GM18858 (cell line): ENCODE measurements around the gene SAMD13.

Experiments used
- ATAC-seq: cut with Tn5 transposase; IDR thresholded peaks from one replicate; pipeline ENCODE4 v1.9.1; 2021; ENCODE audit not compliant: unreplicated experiment

Gene SAMD13

DNA sequence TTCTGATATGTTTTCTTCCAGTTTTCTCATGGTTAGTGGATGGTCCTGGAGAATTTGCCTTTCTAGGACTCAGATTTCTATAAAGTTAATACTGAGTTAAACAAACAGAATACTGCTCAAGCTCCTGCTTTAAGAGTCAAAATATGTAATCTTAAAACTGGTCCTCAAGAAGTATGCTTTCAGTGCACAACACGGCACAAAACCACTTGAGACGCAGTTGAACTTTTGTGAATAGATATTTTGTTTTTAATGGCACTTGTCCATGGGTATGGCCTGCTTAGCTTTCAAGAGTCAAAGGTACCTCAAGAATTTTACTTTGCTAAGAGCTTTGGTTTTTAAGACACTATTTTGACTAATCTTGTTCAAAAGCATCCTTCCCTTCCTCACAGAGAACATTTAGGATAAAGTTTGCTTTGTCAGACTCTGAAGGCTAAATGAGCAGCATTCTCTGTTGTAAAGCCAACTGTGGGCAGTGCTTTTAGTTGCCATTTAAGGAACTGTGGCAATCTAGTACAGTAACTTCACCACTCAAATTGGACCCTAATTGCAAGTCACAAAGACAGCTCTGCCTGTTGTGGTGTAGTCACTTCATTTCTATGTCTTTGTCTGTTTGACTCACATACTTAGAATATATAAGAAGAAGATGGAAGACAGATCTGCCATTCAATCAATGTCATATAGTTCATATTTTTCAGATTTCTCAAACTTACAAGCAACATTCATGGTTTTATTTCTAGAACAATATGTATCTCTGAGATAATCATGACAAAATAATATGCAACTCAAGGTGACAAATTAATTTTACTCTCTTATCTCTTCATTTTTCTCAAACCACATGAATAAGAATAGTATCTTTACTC lies 28.8 kb downstream of the SAMD13 start:
- ATAC-seq: no peak

DNA sequence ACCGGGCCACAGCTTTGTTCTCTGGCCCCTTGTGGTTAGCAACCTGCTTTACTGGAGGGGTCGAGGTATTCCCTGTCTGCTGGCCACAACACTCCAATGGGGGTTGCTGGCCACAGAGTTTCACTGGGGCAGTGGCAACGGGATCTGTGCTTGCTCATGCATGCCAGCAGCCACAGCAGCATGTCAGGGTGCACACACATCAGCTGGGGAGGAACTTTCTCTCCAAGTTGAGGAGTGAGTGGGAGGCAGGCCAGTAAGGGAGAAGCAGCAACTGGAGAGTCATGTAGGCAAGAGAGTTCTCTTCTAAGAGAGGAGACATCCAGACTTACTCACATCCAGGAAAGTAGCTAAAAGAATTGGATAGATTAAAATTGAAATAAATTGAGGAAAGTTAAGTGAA lies 38.0 kb downstream of the SAMD13 start:
- ATAC-seq: no peak

DNA sequence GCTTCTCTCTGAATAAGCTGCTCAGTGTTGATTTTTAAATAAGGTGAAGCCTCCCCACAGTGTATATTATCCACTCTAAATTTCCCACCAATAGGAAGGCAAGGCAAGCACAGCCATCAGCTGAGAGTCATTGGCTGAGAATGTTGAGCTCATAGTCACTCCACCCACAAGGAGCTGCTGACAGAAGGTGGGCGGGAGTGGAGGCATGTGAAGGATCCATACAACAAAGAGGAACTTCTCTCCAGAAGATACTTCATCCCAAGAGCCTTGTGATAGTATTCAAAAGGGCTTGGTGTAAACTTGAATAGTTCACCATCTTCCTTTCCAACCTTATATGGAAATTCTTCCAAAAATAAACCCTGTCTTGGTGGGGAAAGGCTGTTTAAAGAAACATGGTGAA lies 42.8 kb downstream of the SAMD13 start:
- ATAC-seq: no peak

DNA sequence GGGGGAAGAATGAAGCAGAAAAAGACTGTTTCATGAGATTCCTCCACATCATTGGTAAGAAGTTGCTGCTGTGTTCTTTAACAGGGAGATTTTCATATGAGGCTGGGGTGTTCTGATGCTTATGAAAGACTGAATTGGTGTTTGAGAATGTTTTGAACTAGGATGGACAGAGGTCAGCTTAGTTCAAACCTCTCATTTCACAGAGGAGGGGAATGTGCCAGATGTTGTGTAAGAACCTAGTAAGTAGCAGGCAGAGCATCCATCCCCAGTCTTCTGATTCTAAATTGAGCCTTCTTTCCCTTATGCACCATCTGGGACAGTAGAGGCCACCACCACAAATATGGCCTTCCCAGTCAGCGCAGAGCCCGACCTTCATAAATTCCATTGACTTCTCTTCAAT lies 43.7 kb downstream of the SAMD13 start:
- no peak for ATAC-seq

DNA sequence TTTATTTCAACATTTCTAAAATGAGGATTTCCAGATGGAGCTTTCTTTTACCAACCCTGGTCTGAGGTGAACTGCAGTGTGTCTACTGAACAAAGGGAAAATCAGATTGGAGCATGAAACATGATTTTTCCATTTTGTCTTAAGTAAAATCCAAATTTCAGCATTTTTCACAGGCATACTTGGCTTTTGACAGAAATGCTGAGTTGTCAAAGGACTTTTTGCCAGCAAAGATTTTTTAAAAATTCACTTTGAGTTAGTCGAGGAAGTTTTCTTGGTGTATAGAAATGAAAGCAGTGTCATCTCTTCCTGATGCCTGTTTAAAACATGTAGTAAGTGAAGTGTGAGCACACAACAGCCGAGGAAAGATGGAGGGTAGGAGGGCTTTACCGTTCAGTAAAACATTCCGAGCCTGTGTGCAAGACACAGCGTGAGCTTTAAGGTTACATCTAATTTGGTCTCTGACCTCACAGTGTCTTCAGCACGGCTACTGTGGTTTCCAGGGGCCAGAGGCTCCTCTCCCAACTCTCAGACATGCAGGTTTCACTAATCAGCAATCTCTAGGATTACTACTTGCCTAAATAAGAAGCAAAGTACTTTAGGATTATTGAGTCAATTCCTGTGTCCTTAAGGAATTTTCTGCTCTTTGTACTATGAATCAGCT lies 45.9 kb downstream of the SAMD13 start:
- ATAC-seq: no peak

DNA sequence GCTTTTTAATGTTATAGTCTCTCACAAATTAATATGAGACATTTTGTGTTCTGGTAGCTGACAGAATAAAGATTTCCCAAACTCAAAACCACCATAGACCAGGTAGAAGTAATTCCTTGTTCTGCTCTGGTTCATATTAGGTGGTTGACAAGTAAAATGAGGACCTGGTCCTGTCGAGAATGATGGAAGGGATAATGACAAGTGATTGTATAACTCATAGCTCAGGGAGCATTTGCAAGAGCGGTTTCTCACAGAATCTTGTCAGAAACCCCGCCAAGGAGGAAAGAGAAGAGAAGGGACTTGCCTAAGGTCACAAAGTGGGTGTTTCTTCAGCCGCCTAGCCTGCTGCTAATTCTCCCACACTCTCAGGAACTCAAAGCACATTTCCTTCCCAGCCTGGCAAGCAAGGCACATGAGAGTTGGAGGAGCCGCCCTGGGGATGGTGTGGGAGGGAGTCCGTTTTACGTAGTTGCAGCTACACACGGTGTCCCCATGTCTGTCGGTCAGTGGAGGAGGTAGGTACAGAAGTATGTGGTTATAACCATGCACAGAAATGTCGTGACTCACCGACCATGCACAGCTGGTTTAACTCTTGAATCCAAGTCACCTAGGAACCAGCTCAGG lies 46.5 kb downstream of the SAMD13 start:
- ATAC-seq: no peak

DNA sequence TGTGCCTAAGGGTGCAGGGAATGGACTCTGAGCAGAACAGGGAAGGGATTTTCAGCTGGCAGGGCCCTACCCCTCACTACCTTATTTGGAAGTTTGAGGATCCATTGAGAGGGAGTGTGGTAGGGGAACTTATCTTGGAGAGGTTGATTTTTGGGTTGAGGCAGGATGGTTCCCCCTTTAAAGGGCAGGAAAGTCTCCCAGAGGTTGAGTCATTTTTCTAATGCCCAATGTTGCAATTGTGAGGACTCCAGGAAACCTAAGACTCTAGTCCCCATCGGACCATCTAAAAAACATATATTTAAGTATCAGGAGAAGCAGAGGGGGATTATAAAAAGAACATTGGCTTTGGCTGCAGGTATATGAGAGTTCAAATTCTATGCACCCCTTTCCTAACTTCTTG lies 47.3 kb downstream of the SAMD13 start:
- ATAC-seq: no peak

DNA sequence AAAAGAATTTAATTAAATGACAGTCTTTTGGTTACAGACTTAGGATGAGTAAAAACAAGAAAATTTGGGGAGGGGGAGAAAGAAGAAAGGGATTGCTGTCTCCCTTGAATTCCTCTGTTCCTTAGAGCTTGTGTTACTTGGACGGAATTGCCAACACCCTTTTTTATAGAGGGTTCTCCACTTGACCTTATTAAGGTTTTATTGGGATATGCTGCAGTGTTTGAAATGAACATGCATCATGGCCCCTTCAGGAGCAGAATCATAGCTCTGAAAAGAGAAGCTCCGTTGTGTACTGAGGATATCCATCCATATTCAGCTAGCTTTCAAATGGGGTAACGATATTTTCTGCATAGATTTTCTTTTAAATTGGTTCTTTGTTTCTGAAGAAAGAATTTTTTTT lies 48.6 kb downstream of the SAMD13 start:
- ATAC-seq: no peak

DNA sequence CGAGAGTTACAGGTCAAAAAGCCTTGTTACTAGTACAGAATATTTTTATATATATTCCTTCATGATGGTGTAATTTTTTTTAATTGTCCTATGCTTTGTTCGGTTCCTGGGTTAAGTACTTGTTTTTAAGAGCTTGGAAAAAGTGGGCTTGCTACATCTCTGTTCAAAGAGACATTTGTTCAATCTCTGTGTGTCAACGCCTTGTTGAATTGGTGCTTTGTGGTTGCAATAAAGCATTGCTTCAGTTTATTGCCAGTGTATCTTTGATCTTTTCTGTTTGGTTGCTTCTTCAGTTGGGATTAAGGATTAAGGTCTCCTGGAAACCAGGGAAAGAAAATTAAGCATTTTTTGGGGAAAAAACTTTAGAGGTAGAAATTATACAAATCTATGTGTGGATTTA lies 49.0 kb downstream of the SAMD13 start:
- ATAC-seq: no peak

DNA sequence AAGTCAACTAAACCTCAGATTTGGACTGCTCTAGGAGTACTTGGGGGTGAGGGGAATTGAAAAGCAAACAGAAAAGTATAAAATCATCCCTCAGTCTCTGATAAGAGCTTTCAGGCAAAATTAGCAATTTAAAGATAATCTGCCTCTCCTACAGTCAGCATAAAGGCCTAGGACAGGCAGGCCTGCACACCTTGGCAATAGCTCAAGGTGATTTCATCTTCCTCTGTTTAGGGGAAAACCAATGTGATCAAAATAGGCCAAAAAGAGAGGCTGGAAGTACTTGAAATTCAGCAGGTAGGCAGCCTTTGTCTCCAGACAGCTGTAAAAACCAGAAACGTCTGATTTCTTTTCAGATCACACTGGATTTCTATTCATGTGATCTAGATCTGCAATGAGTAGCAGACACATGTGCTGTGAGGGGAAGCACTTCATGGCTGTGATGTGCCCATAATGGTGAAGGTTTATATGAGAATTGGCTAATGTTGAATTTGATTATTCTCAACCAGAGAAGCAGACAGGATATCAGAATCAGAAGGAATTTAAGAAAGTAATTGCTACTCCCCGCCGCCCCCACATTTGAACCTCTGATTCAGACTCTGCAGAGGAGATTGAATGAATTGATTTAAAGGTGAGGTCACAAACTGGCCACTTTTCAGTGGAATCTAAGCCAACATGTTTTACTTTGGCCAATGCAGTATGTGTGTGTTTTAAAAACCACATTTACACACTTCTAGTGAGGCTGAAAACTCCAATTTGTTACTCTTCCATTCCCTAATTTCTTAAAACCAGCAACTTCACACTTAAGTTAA lies 51.0 kb downstream of the SAMD13 start:
- ATAC-seq: no peak

DNA sequence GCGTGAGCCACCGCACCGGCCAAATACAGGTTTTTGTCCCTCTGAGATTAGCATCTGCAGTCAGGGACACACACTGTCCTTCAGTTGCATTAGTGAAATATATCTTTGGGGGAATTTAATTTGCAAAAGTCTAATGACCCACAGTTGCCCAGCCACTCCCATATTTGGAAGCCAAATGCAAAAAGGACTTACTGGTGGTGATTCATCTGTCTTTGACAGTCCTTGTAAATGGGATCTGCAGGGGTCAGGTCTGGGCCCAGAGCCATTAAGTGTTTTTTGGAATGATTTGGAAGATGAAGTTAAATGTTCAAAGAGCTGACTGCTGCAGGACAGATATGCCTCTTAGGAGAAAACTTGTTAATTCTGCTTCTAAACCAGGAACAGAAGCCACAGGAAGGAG lies 52.2 kb downstream of the SAMD13 start:
- ATAC-seq: no peak

DNA sequence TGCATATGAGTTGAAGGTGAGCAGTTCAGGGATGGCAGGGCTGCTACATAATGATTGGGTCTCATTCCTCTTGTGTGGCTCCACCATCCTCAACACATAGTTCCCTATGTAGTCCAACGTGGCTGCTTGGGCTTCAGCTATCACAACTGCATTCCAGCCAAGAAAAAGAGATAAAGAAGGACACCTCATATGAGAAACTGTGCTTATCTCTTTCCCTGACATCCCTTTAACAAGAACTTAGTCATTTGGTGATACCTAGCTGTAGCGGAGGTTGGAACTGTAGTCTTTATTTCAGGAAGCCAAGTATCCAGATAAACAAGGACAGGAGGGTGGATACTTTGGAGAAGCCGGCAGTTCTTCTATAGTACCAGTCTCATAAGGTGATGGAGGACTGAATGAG lies 54.0 kb downstream of the SAMD13 start:
- ATAC-seq: no peak

DNA sequence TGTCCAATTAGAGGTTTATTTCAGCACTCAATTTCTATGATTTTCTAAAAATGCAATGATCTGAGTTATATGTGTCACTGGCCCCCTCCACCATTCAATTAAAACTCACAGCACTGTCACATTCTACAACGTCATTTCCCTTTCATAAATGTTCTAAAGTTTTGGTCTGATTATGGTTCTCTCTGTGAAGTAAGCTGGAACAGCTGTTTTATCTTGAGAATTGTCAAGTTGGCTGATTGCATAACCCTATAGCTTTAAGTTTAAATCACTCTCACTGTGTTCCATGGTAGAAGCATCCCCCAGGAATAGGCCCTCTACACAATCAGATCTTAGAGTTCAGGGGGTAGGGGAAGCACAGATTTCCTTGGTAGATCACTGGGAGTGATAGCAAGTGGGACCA lies 55.4 kb downstream of the SAMD13 start:
- ATAC-seq: no peak

DNA sequence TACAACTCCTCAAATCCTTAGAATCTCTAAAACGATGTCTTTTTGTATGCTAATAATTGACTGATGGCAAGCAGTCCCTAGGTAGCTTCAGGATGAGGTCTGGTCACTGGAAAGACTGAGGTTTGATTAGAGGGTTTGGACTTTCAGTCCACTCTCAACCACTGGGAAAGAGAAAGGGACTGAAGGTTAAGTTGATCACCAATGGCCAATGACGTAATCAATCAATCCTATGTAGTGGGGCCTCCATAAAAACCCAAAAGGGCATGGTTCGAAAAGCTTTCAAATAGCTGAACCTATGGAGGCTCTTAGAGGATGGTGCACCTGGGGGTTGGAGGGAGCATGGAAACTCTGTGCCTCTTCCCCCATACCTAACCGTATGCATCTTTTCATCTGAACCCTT lies 57.2 kb downstream of the SAMD13 start:
- no peak for ATAC-seq

DNA sequence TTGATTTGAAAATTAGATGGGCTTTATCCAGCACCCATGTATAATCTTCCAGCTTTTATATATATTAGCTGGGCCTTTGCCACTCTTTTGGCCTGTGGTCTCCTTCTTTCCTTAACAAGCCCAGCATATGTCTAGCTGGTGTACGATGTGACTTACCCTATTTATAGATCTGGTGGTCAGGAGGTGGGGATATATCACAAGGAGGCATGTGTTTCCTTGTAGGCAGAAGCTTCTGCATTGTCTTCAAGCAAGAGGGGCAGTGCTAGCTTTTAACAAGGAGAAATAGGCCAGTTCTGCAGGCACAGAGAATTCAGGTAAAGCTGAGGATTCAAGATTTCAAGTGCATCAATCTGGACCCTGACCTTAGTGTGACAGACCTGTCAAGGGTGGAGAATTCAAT lies 58.8 kb downstream of the SAMD13 start:
- ATAC-seq: no peak

DNA sequence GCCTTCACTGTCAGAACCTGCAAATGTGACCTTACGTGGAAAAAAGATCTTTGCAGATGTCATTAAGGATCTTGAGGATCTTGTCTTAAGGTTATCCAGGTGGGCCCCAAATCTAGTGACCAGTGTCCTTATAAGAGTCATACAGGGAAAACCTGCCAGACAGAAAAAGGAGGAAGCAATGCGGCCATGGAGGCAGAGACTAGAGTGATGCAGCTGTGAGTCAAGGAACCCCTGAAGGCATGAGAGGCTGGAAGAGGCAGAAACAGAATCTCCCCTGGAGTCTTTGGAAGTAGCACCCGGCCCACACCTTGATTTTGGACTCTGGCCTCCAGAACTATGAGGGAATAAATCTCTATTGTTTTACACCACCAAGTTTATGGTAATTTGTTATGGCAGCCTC lies 60.3 kb downstream of the SAMD13 start:
- ATAC-seq: no peak

DNA sequence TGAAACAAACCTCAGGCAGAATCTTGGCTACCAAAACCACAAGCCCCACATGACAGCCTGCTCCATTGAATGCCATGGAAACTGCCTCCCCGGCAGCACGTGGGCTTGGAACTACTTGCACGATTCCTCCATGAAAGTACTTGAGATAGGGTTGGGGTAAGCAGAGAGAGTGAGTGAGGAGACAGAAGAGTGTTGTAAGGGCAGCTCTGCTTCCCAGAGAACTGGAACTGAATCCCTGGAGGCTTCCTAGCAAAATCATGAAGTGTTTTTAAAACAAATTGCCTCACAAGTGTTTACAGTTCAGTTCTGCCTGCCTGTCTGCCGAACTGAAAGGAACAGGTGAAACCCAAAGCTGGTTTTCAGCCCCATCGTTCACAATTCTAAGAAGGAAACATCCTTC lies 61.5 kb downstream of the SAMD13 start:
- no peak for ATAC-seq

DNA sequence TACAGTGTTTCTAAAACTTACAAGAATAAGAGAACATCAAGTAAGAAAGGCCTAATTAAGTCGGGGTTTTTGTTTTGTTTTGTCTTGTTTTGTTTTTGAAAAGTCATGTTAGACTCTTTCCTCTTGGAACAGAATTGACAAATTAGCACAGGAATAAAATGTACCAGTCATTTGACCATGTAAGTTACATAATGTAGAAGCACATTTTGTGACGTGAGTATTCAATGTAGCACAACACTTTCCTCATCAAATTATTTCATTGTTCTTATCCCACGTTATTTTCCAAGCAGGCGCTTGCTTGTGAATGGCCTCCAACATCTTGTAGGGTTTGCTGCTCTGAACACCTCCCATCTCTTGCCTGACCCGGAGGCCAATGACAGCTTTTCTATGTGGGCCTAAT lies 62.1 kb downstream of the SAMD13 start:
- ATAC-seq: no peak

DNA sequence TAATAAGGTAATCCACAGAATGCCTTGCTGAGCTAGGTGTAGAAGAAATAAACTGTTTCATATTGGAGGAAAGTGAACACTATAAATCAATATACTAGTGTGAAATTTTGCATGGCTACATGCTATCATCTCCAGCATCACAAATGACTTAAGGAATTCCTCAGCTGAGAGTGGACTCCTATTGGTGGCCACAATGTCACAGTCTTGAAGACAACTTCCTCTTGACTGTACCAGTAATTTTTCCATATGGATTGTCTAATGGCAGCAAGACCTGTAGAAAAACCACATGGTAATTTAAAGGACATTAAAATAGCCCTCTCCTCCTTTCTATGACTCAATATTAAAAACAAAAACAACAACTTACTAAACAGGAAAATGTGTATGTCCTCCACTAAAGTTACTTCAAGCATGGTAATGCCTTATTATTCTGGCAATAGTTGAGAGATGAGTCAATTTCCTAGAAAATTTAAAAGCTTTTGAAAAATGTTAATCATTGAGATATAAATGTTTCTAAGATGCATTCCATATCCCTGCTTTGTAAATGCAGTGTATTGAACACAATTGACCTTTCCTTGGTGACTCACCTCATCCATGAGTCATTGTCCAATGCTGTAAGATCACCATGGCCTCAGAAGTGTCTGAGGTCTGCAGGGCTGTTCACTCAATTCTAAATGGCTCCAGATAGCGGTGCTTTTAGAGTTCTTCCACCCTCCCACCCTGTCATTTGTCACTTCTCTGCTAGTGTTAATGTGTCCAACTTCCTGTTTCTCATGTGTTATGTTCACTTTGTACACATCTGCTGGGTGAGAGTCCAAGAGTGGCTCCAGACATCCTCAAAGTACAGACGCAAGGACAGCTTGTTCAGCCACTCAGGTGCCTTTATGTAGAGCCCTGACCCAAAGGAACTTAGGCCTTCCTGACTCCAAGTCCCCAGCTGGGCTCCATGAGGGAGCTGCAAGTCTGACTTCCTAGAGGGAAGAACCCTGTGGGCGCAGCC lies 64.0 kb downstream of the SAMD13 start:
- ATAC-seq: no peak

DNA sequence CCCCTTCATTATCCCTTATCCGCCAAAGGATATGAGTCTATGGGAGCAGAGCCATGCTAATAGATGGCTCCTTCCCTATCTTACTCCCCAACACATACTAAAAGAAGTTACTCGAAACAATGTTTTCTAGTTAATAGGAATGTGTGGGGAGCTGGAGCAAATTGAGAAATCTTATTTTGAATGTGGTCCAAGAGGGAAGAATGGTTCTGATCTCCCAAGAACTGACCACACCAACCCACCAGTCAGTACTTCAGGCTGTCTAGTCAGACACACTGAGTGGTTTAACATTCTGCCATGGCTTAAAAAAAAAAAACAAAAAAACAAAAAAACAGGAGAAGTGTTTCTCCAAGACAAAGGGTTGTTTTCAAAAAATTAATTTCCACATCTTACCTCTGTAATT lies 65.3 kb downstream of the SAMD13 start:
- ATAC-seq: no peak
